ENCODE data around the gene ADTRP.

Gene ADTRP

DNA sequence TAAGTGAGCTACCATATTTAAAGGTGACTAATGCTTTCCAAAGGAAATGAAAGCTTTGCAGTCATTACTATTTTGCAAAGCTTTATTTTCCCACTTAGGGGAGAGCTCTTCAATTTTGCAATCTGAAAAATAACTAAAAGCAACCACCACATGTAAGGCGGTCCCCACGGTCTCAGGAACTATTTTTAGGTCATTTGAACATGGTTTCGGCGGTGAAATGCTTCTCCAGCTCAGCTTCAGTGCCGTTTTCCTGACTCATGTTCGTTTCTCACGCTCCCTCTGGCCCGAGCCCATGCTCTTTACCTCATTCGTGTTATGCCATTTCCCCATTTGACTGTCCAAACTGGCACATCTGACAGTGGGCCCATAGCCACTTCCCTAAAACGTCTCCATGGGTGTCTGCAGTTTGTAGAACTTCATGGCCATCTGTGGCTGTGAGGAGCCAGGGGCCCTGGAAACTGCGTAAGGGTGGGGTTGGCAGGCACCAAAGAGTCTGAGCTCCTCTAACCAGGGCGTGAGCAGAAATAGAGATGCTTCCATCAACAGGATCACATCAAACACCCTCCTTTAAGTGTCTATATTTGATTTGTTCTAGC lies 46.5 kb downstream of the ADTRP start:
- TF ChIP-seq Cebpa-rat (IDR thresholded peaks at IDR 0.05), result peak; percentile 77 to 97 (median 88)
- Histone ChIP-seq H3K9me3 (replicated peaks in 1 of 11) (peaks cover 0 to 11% (median 0%) of the 10 kb centered on the region in 11 experiments; a peak in 1 of 22 replicates), H3K4me2 (peak overlapping the region; percentile 61 to 90 (median 73)), H4K20me1 (no peaks in the 10 kb centered on the region), H3K9ac (peak overlapping the region; percentile 58 to 87 (median 75)), H3K4me1 (peaks cover 26 to 89% (median 53%) of the 10 kb centered on the region in 10 experiments), H3K27ac (peak overlapping the region; percentile 84 to 97 (median 91)), H3K27me3 (no peaks in the 10 kb centered on the region), H3K4me3 (peak overlapping the region in 4 of 10 experiments; percentile 5 to 35 (median 22); a peak in 3 of 20 replicates), H3K36me3 (no peaks in the 10 kb centered on the region)

DNA sequence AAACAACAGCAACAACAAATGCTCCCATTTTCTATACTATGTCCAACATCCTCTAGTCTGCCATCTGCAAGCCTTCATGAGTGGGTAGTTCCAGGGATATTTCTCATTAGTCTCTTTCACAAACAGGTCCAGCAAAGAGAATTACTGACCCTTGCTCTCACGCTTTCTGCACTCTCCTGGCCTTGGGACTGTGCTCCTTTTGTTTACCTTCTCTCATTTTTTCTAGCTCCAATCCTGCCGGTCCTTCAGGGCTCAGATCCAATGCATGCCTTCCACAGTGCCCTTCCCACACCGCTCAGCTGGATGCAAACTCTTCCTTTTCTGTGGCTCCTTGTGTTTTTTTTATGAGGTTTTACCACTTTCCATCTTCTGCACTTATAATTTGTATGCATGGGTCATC lies 47.2 kb downstream of the ADTRP start:
- H3K9me3 ChIP-seq (replicated peaks in 1 of 11), result peaks cover 0 to 15% (median 0%) of the 10 kb centered on the region in 11 experiments; a peak in 3 of 22 replicates
- peak overlapping the region; percentile 49 to 87 (median 75) for H3K9ac ChIP-seq
- H3K4me1 ChIP-seq, result peaks cover 26 to 84% (median 53%) of the 10 kb centered on the region in 10 experiments
- H3K27me3 ChIP-seq, result no peaks in the 10 kb centered on the region
- no peak for TF ChIP-seq Cebpa-rat (IDR thresholded peaks at IDR 0.05)
- H3K4me3 ChIP-seq, result peak overlapping the region in 3 of 10 experiments; percentile 5 to 35 (median 23); a peak in 3 of 20 replicates
- H3K4me2 ChIP-seq, result peak overlapping the region; percentile 61 to 90 (median 73)
- H3K36me3 ChIP-seq, result no peaks in the 10 kb centered on the region
- peak overlapping the region; percentile 84 to 97 (median 91) for H3K27ac ChIP-seq
- no peaks in the 10 kb centered on the region for H4K20me1 ChIP-seq

DNA sequence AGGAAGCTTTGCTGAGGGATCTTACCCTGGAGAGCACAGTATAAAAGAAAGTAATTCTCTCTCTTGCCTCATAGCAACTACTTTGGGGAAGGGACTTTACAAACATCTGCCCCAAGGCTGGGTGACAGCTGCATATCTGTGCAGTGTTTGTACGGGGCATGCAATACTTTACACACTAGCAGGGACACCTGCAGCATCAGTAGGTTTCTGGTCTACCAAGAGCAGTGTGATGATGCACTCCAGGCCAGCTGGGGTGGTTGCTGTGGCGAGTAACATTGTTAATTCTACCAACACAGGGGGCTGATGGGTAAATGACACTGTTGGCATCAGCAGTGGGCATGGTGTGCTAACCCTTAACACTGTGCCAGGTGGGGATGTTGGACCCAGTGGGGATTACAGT lies 48.0 kb downstream of the ADTRP start:
- H3K27me3 ChIP-seq, result no peaks in the 10 kb centered on the region
- peaks cover 0 to 20% (median 0%) of the 10 kb centered on the region in 11 experiments; a peak in 3 of 22 replicates for H3K9me3 ChIP-seq (replicated peaks in 1 of 11)
- peak overlapping the region in 10 of 11 experiments; percentile 62 to 90 (median 76); a peak in 18 of 22 replicates for H3K4me2 ChIP-seq
- no peaks in the 10 kb centered on the region for H3K36me3 ChIP-seq
- TF ChIP-seq Cebpa-rat (IDR thresholded peaks at IDR 0.05), result peak in 1 of 11 experiments; percentile 24; a peak in 1 of 22 replicates
- H3K9ac ChIP-seq, result peak overlapping the region in 7 of 11 experiments; percentile 71 to 87 (median 76); a peak in 9 of 22 replicates
- H3K27ac ChIP-seq, result peak overlapping the region; percentile 84 to 97 (median 91)
- H3K4me1 ChIP-seq, result peaks cover 26 to 78% (median 53%) of the 10 kb centered on the region in 10 experiments
- H4K20me1 ChIP-seq, result no peaks in the 10 kb centered on the region
- H3K4me3 ChIP-seq, result no peak overlapping the region

DNA sequence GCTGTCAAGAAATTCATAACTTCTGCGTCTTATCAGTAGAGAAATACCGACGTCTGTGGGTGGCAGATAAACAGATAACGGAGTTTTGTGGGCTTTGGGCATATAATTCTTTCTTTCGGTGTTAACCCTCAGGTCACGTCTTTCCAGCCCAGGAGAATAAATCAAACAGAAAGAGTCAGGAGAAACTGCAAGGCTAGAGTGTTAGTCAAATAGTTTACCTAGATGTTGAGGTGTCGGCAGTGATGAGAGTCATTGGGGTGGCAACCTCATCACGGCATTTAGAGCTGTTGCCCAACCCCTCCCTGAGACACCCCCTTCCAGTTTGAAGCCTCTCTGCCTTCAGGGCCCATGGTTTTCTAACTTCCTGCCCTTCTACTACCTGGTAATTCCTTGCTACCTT lies 49.5 kb downstream of the ADTRP start:
- H3K4me2 ChIP-seq, result peak overlapping the region in 9 of 11 experiments; percentile 45 to 65 (median 55); a peak in 9 of 22 replicates
- peaks cover 26 to 63% (median 41%) of the 10 kb centered on the region in 10 experiments for H3K4me1 ChIP-seq

DNA sequence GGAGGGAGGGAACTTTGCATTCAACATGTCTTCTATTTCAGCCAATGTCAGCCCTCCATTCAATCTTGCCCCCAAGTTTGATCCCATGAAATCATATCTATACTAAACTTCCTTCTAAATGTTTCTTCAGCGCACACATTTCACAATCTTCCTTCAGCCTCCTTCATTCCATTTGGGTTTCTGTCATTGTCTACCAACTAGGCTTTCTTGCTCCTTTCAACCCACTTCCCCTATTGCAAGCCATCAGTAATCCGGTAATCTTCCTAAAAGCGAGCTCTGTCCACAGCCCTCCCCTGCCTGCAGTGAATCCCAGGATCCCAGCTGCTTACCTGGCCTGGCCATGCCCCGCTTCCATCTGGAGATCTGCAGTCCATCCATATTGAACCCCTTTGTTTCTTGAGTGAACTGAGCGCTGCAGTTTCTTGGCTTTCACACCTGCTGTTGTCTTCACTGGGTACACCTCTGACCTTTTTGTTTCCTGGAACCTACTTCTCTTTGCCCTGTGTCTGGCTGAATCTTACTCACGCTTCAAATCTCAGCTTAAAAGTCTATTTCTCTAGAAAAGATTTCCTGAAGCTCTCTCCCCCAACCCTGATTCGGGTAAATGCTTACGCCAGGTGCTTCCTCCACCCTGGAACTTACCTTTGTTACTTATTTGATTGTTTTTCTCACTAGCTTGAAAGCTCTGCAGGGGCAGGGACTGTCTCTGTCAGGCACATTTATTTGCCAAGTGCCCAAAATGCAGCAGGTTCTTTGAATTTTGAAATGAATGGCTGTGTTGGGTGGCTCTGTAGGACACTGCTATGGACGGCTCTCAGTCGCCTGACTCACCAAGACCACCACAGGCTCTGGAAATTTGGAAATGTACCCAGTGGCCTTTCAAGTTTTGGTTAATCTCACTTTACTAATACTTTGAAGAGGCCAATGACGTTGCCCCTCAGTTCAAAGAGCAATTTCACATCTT lies 50.3 kb downstream of the ADTRP start:
- no peaks in the 10 kb centered on the region for H3K36me3 ChIP-seq
- no peak overlapping the region for H3K4me3 ChIP-seq
- no peak overlapping the region; a peak in 1 of 22 replicates for H3K9ac ChIP-seq
- no peaks in the 10 kb centered on the region for H3K27me3 ChIP-seq
- H3K27ac ChIP-seq, result peak overlapping the region in 10 of 11 experiments; percentile 4 to 96 (median 39); a peak in 17 of 22 replicates
- H3K4me2 ChIP-seq, result peak overlapping the region; percentile 45 to 65 (median 55)
- H3K9me3 ChIP-seq (replicated peaks in 1 of 11), result peaks cover 0 to 20% (median 0%) of the 10 kb centered on the region in 11 experiments; a peak in 3 of 22 replicates
- no peak for TF ChIP-seq Cebpa-rat (IDR thresholded peaks at IDR 0.05)
- H3K4me1 ChIP-seq, result peaks cover 26 to 55% (median 38%) of the 10 kb centered on the region in 10 experiments
- no peaks in the 10 kb centered on the region for H4K20me1 ChIP-seq

More for the DNA sequence above, 49.5 kb downstream of the ADTRP start:
- TF ChIP-seq Cebpa-rat (IDR thresholded peaks at IDR 0.05), result no peak
- Histone ChIP-seq H3K4me3 (no peak overlapping the region), H3K36me3 (no peaks in the 10 kb centered on the region), H4K20me1 (no peaks in the 10 kb centered on the region), H3K27me3 (no peaks in the 10 kb centered on the region), H3K27ac (peak overlapping the region in 9 of 11 experiments; percentile 4 to 97 (median 48); a peak in 13 of 22 replicates), H3K9ac (no peak overlapping the region), H3K9me3 (replicated peaks in 1 of 11) (peaks cover 0 to 20% (median 0%) of the 10 kb centered on the region in 11 experiments; a peak in 3 of 22 replicates)

DNA sequence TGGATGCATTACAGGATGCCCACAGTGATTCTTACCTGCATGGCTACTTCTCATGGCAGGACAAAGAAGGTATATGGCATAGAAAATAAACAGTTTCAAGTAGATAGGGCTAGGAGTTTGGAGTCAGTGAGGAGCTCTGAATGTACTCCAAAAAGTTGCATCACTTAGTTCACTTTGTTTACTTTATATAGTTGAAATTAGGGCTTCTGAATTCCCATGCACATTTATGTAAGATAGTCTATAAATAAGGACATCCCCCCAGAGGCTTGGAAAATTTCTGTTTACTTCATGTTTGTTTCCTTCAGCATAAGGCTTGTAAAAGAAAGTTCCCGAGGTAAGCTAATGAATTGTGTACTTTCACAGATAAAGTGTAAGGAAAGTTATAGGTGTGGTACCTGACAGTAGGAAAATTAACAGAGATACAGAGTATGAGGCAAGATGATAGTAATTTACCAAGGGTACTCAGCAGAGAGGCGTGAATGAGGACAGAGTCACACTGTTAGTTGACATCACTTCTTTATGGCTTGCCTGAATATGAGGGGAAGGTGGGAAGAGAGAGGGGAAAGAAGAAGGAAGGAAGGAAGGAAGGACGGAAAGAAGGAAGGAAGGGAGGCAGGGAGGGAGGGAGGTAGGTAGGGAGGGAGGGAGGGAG lies 51.1 kb downstream of the ADTRP start:
- no peak overlapping the region; a peak in 1 of 22 replicates for H3K4me2 ChIP-seq
- peaks cover 21 to 52% (median 30%) of the 10 kb centered on the region in 10 experiments for H3K4me1 ChIP-seq
- H4K20me1 ChIP-seq, result no peaks in the 10 kb centered on the region
- H3K27me3 ChIP-seq, result no peaks in the 10 kb centered on the region
- no peak overlapping the region for H3K9ac ChIP-seq
- TF ChIP-seq Cebpa-rat (IDR thresholded peaks at IDR 0.05), result no peak
- peak overlapping the region in 1 of 11 experiments; percentile 28; a peak in 1 of 22 replicates for H3K27ac ChIP-seq
- H3K9me3 ChIP-seq (replicated peaks in 1 of 11), result peaks cover 0 to 20% (median 0%) of the 10 kb centered on the region in 11 experiments; a peak in 3 of 22 replicates
- no peak overlapping the region for H3K4me3 ChIP-seq
- H3K36me3 ChIP-seq, result no peaks in the 10 kb centered on the region

DNA sequence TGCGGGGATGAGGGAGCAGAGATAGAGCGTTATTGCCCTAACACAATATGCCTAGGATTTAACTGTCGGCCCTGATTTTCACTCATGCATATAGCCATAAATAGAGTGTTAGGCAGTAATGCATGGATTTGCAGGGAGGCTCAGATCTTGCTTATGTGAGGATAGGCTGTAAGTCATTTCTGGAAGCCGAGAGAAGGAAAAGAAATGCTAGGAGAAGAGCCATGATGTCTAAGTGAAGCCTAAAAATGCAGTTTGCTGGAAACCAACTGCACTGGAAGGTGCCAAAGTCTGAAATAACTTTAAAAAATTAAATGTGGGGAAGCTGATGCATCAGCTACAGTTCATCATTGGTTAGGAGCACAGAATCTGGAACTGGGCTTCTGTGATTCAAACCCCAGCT lies 54.3 kb downstream of the ADTRP start:
- Histone ChIP-seq H4K20me1 (no peaks in the 10 kb centered on the region), H3K4me2 (no peak overlapping the region), H3K9ac (no peak overlapping the region), H3K4me3 (no peak overlapping the region), H3K4me1 (peaks cover 7 to 31% (median 9%) of the 10 kb centered on the region in 10 experiments; a peak in 19 of 20 replicates), H3K9me3 (replicated peaks in 1 of 11) (peaks cover 0 to 26% (median 7%) of the 10 kb centered on the region in 11 experiments; a peak in 5 of 22 replicates), H3K27ac (no peak overlapping the region), H3K36me3 (no peaks in the 10 kb centered on the region), H3K27me3 (no peaks in the 10 kb centered on the region)
- TF ChIP-seq Cebpa-rat (IDR thresholded peaks at IDR 0.05), result no peak
